Smooth muscle cell (in vitro differentiated cells): ENCODE measurements around the gene FAM107B. TPM values are rescaled to one million over a fixed set of nuclear protein-coding genes. Genes with fewer than 3 reads are reported as not detected.
A peak's percentile ranks its signal among the peaks of the same experiment; 100 is the strongest.

Source experiments
- DNase-seq: peaks from one replicate; lab custom pipeline; 2025; ENCODE audit not compliant: unreplicated experiment; lab: John Stamatoyannopoulos, UW
- H2AFZ ChIP-seq: fragments of 200-600 bp; sonication (generic); 2 replicates; pipeline ENCODE4 v1.6.0; 2016; ENCODE audit warnings: antibody characterized with exemption, low read depth, mild to moderate bottlenecking
- H3F3A ChIP-seq: fragments of 200-600 bp; sonication (generic); 2 replicates; pipeline ENCODE4 v1.6.0; 2017; ENCODE audit warnings: antibody characterized with exemption, low read depth
- H3K27ac ChIP-seq: fragments of 200-600 bp; sonication (generic); 2 replicates; pipeline ENCODE4 v1.5.1; 2016; ENCODE audit warnings: low read depth, mild to moderate bottlenecking
- H3K27me3 ChIP-seq: fragments of 200-600 bp; sonication (generic); 2 replicates; pipeline ENCODE4 v1.6.1; 2016; ENCODE audit warnings: low read depth, mild to moderate bottlenecking
- H3K36me3 ChIP-seq: fragments of 200-600 bp; sonication (generic); 2 replicates; pipeline ENCODE4 v1.5.1; 2016; ENCODE audit warnings: low read depth
- H3K4me1 ChIP-seq: fragments of 200-600 bp; sonication (generic); 2 replicates; pipeline ENCODE4 v1.5.1; 2016; ENCODE audit warnings: low read depth
- H3K4me2 ChIP-seq: fragments of 200-600 bp; sonication (generic); 2 replicates; pipeline ENCODE4 v1.6.0; 2016; ENCODE audit warnings: mild to moderate bottlenecking
- H3K4me3 ChIP-seq: fragments of 200-600 bp; sonication (generic); 2 replicates; pipeline ENCODE4 v1.5.1; 2016; ENCODE audit warnings: mild to moderate bottlenecking
- H3K79me2 ChIP-seq: fragments of 200-600 bp; sonication (generic); 2 replicates; pipeline ENCODE4 v1.6.0; 2016; ENCODE audit warnings: low read depth, mild to moderate bottlenecking
- H3K9ac ChIP-seq: fragments of 200-600 bp; sonication (generic); 2 replicates; pipeline ENCODE4 v1.6.0; 2016; ENCODE audit warnings: low read depth
- H3K9me3 ChIP-seq: fragments of 200-600 bp; sonication (generic); replicated peaks from 2 replicates; pipeline ENCODE4 v1.5.1; 2016; ENCODE audit warnings: low read depth
- H4K20me1 ChIP-seq: fragments of 200-600 bp; sonication (generic); 2 replicates; pipeline ENCODE4 v1.6.0; 2016; ENCODE audit warnings: low read depth
- CTCF ChIP-seq: fragments of 200-600 bp; sonication (generic); IDR thresholded peaks from 2 replicates; pipeline ENCODE4 v1.5.1; 2017; ENCODE audit warnings: borderline replicate concordance, mild to moderate bottlenecking, antibody characterized with exemption; ENCODE audit not compliant: insufficient read depth, poor library complexity, severe bottlenecking
- WGBS: methylation state at CpG from one replicate; pipeline ENCODE4 v1.1.7; 2016; ENCODE audit warnings: low lambda C conversion rate; 5-methylcytosine and 5-hydroxymethylcytosine counted together
- polyA plus RNA-seq: library from polyadenylated mRNA; unstranded; fragments of >200 nt; fragmentation: Nextera tagmentation; extraction: Ambion mirVana; gene quantifications from 2 replicates; pipeline ENCODE4 v1.2.1, GENCODE V29; 2016
- total RNA-seq: library from RNA; depleted of rRNA; stranded (reverse); fragments of >200 nt; gene quantifications from 2 replicates; pipeline ENCODE4 v1.2.3, GENCODE V29; 2014

FAM107B gene
- total and polyA plus RNA-seq, 2 experiments from 2014 or later: 8.7 to 9.0 TPM

GRCh38 chr10:14533295-14533694 is 241.4 kb downstream of the FAM107B start:
- no peaks in the 10 kb centered on the region for H3K4me1 ChIP-seq
- H3K27me3 ChIP-seq: no peaks in the 10 kb centered on the region
- 85% methylated on average over 16 of the region's 16 CpGs for WGBS
- no peak overlapping the region for H3K9ac ChIP-seq
- H3K36me3 ChIP-seq: no peaks in the 10 kb centered on the region
- H4K20me1 ChIP-seq: peaks cover 46% of the 10 kb centered on the region
- no peak overlapping the region for H2AFZ ChIP-seq
- H3K4me2 ChIP-seq: no peak overlapping the region
- no peak for DNase-seq
- no peak for TF ChIP-seq CTCF
- no peaks in the 10 kb centered on the region for H3K9me3 ChIP-seq
- peak overlapping the region; percentile 74 for H3K27ac ChIP-seq
- no peak overlapping the region for H3K4me3 ChIP-seq
- peaks cover 17% of the 10 kb centered on the region for H3F3A ChIP-seq
- H3K79me2 ChIP-seq: no peaks in the 10 kb centered on the region

GRCh38 chr10:14532473-14533251 is 242.0 kb downstream of the FAM107B start:
- Histone ChIP-seq H3K27me3 (no peaks in the 10 kb centered on the region), H3K36me3 (no peaks in the 10 kb centered on the region), H3K9me3 (no peaks in the 10 kb centered on the region), H2AFZ (no peak overlapping the region), H3K27ac (peak overlapping the region; percentile 74), H3K9ac (no peak overlapping the region), H3K4me2 (peak overlapping the region; percentile 39), H4K20me1 (peaks cover 46% of the 10 kb centered on the region), H3K4me3 (no peak overlapping the region), H3K4me1 (no peaks in the 10 kb centered on the region), H3F3A (peaks cover 17% of the 10 kb centered on the region), H3K79me2 (no peaks in the 10 kb centered on the region)
- no peak for TF ChIP-seq CTCF
- 69% methylated on average over 17 of the region's 17 CpGs for whole genome bisulfite sequencing
- DNase-seq: no peak

GRCh38 chr10:14531974-14532373 is 242.7 kb downstream of the FAM107B start:
- H3K79me2 ChIP-seq: no peaks in the 10 kb centered on the region
- H4K20me1 ChIP-seq: peaks cover 46% of the 10 kb centered on the region
- TF ChIP-seq CTCF: no peak

GRCh38 chr10:14530465-14530864 is 244.2 kb downstream of the FAM107B start:
- no peak for DNase-seq
- TF ChIP-seq CTCF: no peak
- H2AFZ ChIP-seq: no peak overlapping the region
- H3K79me2 ChIP-seq: no peaks in the 10 kb centered on the region
- H4K20me1 ChIP-seq: peaks cover 40% of the 10 kb centered on the region
- H3K9me3 ChIP-seq: no peaks in the 10 kb centered on the region
- peak overlapping the region; percentile 23 for H3K27ac ChIP-seq
- H3K36me3 ChIP-seq: no peaks in the 10 kb centered on the region
- H3K27me3 ChIP-seq: no peaks in the 10 kb centered on the region
- peak overlapping the region; percentile 18 for H3K4me2 ChIP-seq
- peaks cover 17% of the 10 kb centered on the region for H3F3A ChIP-seq
- no peak overlapping the region for H3K4me3 ChIP-seq
- 39% methylated on average over 5 of the region's 5 CpGs for WGBS
- no peaks in the 10 kb centered on the region for H3K4me1 ChIP-seq
- no peak overlapping the region for H3K9ac ChIP-seq

More at GRCh38 chr10:14531974-14532373, 242.7 kb downstream of the FAM107B start:
- WGBS: 94% methylated on average over 5 of the region's 5 CpGs
- Histone ChIP-seq H3K4me3 (no peak overlapping the region), H2AFZ (no peak overlapping the region), H3K4me2 (no peak overlapping the region), H3K9me3 (no peaks in the 10 kb centered on the region), H3F3A (peaks cover 17% of the 10 kb centered on the region), H3K9ac (no peak overlapping the region), H3K4me1 (no peaks in the 10 kb centered on the region), H3K27me3 (no peaks in the 10 kb centered on the region), H3K36me3 (no peaks in the 10 kb centered on the region), H3K27ac (peak overlapping the region; percentile 74)
- DNase-seq: no peak
